ENCODE results near the gene SPATA32.

SPATA32 gene

GRCh38 chr17:45227926-45228762 lies 33.8 kb downstream of the SPATA32 start:
- DNase-seq: peak; percentile 38

GRCh38 chr17:45227101-45227925 lies 34.6 kb downstream of the SPATA32 start:
- DNase-seq: no peak

DNA sequence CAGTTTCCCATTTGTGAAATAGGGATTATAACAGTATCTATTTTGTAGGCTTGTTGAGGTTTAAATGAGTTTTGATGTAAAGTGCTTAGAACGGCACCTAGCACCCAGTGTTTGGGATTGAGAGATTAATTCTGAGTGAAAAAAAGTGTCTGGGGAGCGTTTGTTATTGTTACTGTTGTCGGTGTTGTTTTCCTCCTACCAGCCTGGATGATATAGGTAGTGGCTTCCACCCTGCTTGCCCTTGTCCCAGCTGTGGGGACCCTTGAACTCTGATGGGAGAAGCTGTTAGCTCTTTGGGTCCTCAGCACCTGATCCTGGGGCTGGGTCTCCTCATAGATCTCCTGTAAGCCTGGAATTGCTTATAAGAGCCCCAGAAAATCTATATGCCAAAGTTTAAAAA lies 35.3 kb downstream of the SPATA32 start:
- no peak for DNase-seq

DNA sequence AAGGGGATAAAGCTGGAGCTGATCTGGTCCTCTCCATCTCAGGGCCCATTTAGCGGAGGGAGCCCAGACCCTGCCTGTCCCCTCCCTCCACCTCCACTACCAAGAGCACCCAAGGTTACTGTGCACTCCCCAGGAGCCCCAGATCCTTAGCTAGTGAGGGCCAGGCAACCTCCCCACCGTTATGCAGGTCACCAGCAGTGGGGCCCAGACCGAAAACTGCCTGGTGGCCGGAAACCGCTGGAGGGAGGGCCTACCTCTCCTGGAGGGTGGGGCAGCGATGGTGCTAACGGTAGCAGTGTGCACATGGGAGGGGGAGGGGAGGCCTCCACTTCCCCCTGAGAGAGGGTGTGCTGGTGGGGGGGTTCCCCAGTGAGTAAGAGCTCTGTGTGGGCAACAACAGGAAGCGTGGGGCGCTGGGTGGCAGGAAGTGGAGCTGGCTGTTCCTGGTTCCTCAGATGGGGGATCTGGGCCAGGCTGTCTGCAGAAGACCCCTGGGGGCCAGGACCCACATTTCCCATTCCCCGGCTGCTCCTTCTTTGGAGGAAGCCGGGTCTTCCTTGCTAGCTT lies 35.8 kb downstream of the SPATA32 start:
- DNase-seq: no peak

DNA sequence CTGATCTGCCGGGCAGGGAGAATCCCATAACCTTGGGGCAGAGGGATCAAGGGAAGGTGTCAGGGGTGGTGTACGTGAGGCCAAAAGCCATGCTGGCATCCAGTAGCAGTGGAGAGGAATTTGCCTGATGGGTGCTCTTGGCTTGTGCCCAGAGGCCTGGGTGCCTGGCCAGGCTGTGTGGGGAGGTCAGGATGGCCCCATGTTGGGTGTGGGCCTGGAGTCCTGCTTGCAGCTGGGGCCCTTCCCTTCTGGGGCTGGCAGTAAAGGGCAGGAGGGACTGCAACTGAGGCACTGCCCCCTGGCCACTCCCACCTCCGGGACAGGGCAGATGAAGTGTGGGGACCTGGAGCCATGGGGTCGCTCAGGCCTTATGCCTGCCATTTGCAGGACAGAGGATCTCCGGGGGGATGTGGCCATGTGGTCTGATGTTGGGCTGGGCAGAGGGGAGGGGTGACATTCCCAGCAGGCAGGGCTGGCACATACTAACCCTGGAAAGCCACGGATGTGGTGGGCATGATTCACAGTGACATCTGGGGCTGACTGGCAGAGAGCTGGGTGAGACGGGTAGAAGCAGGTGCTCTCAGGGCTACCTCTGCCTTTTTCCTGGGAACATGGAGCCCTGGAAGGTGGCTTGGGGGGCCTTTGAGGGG lies 36.7 kb downstream of the SPATA32 start:
- DNase-seq: no peak

- no peak for DNase-seq
Measured at GRCh38 chr17:45224671-45225050, 37.2 kb downstream of the SPATA32 start.

DNA sequence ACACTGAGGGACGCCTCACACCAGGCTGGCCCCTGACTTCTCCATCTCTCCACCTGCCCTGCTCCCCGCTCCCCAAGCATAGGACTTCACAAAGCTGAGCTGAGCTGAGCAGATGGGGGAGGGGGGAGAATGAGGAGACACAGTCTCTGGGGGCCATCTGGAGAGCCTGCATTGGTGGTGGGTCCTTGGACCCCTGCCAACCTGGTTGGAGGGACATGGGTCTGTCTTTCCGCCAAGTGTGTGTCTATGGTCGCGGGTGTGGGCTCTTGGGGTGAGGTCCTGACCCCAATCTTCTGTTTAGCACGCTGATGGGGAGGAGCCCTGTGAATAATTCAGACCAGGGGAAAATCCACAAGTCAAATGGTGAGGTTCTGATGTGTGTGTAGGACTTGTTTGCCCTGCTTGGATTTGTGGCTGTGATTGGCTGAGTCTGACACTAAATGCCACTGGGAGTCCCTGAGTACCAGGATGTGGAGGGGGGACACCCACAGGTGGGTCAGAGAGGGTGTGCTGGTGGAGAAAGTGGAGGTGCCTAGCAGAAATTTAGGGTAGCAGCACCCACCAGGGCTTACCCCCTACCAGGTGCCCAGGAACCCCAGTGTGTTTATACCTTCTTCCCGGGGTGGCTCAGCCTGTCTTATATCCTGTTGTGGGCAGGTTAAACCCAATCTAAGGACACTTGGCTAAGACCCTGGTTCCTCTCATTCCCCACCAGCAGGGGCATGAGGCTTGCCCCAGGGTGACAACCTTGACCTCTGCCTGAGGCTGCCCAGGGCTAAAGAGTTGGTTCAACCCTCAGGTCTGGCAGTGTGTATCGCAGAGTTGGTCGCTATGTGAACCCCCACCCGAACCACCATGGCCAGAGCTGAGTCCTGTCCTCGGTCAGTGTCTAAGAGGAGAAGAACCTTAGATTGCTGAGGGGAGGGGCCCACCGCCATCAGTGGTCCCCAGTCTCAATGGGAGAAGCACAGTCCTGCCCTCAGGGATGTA lies 38.1 kb downstream of the SPATA32 start:
- peak; percentile 38 for DNase-seq

DNA sequence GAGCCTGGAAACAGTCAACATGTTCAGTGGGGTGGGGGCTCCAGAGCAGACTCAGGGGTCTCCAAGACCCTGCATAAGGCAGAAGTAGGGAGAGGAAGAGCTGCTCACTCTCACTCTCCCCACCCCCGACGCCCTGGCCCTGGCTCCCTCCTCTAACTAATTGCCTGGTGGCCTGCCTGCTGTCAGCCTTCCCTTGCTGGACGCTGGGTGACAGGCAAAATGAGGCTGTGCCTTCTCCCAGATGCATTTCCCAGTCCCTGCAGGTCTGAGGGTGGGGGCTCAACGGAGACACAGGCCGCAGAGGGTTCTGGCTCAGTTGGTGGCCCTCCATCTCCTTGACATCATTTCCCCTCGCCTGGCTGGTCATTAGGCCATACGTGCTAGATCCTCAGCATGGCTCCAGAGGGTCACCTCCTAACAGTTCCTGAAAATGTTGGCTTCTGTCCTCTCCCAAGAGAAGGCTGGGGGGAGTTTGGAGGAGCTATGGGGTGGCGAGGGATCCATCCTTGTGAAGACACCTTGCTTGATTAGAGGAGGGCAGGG lies 38.8 kb downstream of the SPATA32 start:
- no peak for DNase-seq

GRCh38 chr17:45222289-45222995 lies 39.5 kb downstream of the SPATA32 start:
- no peak for DNase-seq

- peak; percentile 38 for DNase-seq
Measured at GRCh38 chr17:45222014-45222288, 39.9 kb downstream of the SPATA32 start.

DNA sequence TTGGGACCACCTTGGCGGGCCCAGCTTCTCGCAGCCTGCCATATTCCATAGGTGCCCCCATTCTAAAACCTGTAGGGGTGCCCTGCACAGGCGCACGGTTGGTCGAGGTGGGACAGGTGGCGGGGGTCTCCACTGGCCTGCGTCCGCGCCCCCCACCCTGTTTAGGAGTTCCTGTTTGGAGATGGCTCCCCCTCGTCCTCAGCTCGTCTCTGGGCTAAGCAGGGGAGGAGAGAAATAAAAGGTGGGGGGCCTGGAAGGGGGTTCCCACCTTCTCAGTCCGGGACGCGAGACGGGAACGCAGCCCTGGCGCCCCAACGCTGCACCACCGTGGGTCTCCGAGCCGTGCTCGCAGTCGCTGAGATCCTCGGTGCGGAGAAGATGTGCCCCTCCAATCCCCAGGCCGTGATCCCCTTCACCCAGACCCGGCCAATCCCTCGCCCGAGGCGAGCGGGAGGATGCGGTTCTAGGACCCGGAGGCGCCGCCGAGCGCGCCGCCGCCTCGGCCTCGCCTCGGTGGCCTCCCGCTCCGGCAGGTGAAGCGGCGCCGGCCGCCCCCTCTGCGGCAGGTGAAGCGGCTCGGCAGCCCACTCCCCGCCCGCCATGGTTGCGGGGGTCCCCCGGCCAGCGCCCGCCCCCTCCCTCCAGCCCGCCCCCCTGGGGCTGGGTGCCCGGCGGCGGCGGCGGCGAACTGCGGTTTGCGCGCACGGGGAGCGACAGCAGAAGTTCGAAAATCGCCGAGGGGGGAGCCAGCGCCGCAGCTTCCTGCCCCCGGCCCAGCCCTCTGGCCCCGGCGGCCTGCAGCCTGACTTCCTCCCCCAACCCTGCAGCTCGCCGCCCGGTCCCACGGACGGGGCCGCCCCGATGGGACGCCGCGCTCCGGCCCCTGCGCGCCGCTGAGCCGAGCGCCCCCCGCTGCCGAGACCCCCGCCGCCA lies 40.5 kb downstream of the SPATA32 start, which contains the start of gene FMNL1:
FMNL1 (plus strand) TSS at position 805 of the 933 bp plus-strand sequence. CDS start 240 bp downstream, outside the sequence.
- DNase-seq: peak; percentile 65

GRCh38 chr17:45220079-45220478 lies 41.8 kb downstream of the SPATA32 start:
- DNase-seq: no peak

GRCh38 chr17:45218895-45219661 lies 42.8 kb downstream of the SPATA32 start:
- DNase-seq: peak; percentile 80

Measured in NCI-H69 (cell line).